Measurements from ENCODE around the gene MARCHF11.

MARCHF11 gene

GRCh38 chr5:16067415-16067814, 112.2 kb downstream of the MARCHF11 start:
- Mint-ChIP-seq H3K4me1 (no peaks in the 10 kb centered on the region), H3K9me3 (no peaks in the 10 kb centered on the region), H3K27ac (no peak overlapping the region), H3K36me3 (ENCODE audit: low read depth) (no peaks in the 10 kb centered on the region), H3K27me3 (ENCODE audit: low read depth, poor library complexity) (peaks cover 7% of the 10 kb centered on the region), H3K4me3 (no peak overlapping the region)
- TF ChIP-seq CTCF (IDR thresholded peaks at IDR 0.05): no peak
- DNase-seq: no peak

GRCh38 chr5:16066810-16067209, 112.8 kb downstream of the MARCHF11 start:
- H3K4me3 Mint-ChIP-seq: no peak overlapping the region
- H3K27me3 Mint-ChIP-seq (ENCODE audit: low read depth, poor library complexity): peaks cover 7% of the 10 kb centered on the region
- H3K27ac Mint-ChIP-seq: no peak overlapping the region
- no peaks in the 10 kb centered on the region for H3K36me3 Mint-ChIP-seq (ENCODE audit: low read depth)
- DNase-seq: no peak
- H3K4me1 Mint-ChIP-seq: no peaks in the 10 kb centered on the region
- TF ChIP-seq CTCF (IDR thresholded peaks at IDR 0.05): no peak
- H3K9me3 Mint-ChIP-seq: no peaks in the 10 kb centered on the region

- H3K9me3 Mint-ChIP-seq: no peaks in the 10 kb centered on the region
- no peaks in the 10 kb centered on the region for H3K36me3 Mint-ChIP-seq (ENCODE audit: low read depth)
- DNase-seq: no peak
- no peak overlapping the region for H3K4me3 Mint-ChIP-seq
- no peak for TF ChIP-seq CTCF (IDR thresholded peaks at IDR 0.05)
- no peak overlapping the region for H3K27ac Mint-ChIP-seq
- peaks cover 7% of the 10 kb centered on the region for H3K27me3 Mint-ChIP-seq (ENCODE audit: low read depth, poor library complexity)
- no peaks in the 10 kb centered on the region for H3K4me1 Mint-ChIP-seq
Observed at GRCh38 chr5:16066320-16066719, 113.3 kb downstream of the MARCHF11 start.

GRCh38 chr5:16065831-16066230, 113.8 kb downstream of the MARCHF11 start:
- TF ChIP-seq CTCF (IDR thresholded peaks at IDR 0.05): no peak
- Mint-ChIP-seq H3K27ac (no peak overlapping the region), H3K4me3 (no peak overlapping the region), H3K9me3 (no peaks in the 10 kb centered on the region), H3K4me1 (peaks cover 4% of the 10 kb centered on the region), H3K36me3 (ENCODE audit: low read depth) (no peaks in the 10 kb centered on the region), H3K27me3 (ENCODE audit: low read depth, poor library complexity) (peaks cover 7% of the 10 kb centered on the region)
- DNase-seq: no peak

- no peak for TF ChIP-seq CTCF (IDR thresholded peaks at IDR 0.05)
- H3K27me3 Mint-ChIP-seq (ENCODE audit: low read depth, poor library complexity): peaks cover 10% of the 10 kb centered on the region
- no peak overlapping the region for H3K4me3 Mint-ChIP-seq
- no peak for DNase-seq
- H3K9me3 Mint-ChIP-seq: no peaks in the 10 kb centered on the region
- H3K36me3 Mint-ChIP-seq (ENCODE audit: low read depth): no peaks in the 10 kb centered on the region
- peaks cover 19% of the 10 kb centered on the region for H3K4me1 Mint-ChIP-seq
- H3K27ac Mint-ChIP-seq: no peak overlapping the region
Observed at GRCh38 chr5:16064135-16064893, 115.3 kb downstream of the MARCHF11 start.

GRCh38 chr5:16061163-16061562, 118.4 kb downstream of the MARCHF11 start:
- no peaks in the 10 kb centered on the region for H3K9me3 Mint-ChIP-seq
- peak overlapping the region; percentile 80 for H3K27ac Mint-ChIP-seq
- no peak for TF ChIP-seq CTCF (IDR thresholded peaks at IDR 0.05)

More at GRCh38 chr5:16061163-16061562, 118.4 kb downstream of the MARCHF11 start:
- peaks cover 6% of the 10 kb centered on the region for H3K27me3 Mint-ChIP-seq (ENCODE audit: low read depth, poor library complexity)
- peaks cover 22% of the 10 kb centered on the region for H3K4me1 Mint-ChIP-seq
- DNase-seq: no peak
- H3K4me3 Mint-ChIP-seq: no peak overlapping the region
- no peaks in the 10 kb centered on the region for H3K36me3 Mint-ChIP-seq (ENCODE audit: low read depth)
